ENCODE measurements around the gene AZIN2.

AZIN2 gene

DNA sequence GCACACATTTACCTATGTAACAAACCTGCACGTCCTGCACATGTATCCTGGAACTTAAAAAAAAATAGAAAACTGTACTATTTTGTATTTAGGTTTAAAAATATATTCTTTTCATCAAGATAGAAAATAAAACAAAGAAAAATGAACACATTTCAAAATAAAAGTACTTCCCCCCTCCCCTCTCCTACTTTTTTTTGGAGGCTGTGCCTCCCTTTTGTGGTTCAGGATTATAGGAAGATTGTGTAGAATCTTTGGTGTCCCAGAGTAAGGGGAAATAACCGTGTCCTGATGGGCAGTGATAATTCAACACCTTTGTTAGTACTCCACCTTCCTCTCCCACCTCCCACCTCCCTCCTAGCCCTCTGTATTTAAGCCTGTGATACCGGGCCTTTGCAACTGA lies 60.8 kb downstream of the AZIN2 start:
- no peak overlapping the region for H3K4me3 ChIP-seq (ENCODE audit: low read depth, low read length)
- TF ChIP-seq, protein P1, sequence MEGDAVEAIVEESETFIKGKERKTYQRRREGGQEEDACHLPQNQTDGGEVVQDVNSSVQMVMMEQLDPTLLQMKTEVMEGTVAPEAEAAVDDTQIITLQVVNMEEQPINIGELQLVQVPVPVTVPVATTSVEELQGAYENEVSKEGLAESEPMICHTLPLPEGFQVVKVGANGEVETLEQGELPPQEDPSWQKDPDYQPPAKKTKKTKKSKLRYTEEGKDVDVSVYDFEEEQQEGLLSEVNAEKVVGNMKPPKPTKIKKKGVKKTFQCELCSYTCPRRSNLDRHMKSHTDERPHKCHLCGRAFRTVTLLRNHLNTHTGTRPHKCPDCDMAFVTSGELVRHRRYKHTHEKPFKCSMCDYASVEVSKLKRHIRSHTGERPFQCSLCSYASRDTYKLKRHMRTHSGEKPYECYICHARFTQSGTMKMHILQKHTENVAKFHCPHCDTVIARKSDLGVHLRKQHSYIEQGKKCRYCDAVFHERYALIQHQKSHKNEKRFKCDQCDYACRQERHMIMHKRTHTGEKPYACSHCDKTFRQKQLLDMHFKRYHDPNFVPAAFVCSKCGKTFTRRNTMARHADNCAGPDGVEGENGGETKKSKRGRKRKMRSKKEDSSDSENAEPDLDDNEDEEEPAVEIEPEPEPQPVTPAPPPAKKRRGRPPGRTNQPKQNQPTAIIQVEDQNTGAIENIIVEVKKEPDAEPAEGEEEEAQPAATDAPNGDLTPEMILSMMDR (IDR thresholded peaks at IDR 0.05; ENCODE audit: low read depth, low read length, missing control alignments): no peak
- DNase-seq: no peak
- in situ Hi-C loops (cut with HindIII; ENCODE audit: low pct_ligation_motif_present, low sequenced_read_pairs): no loop called here
- H3K27me3 ChIP-seq (replicated peaks): no peaks in the 10 kb centered on the region
- H3K27ac ChIP-seq: no peak overlapping the region
- peaks cover 24% of the 10 kb centered on the region for H3K36me3 ChIP-seq (replicated peaks)

DNA sequence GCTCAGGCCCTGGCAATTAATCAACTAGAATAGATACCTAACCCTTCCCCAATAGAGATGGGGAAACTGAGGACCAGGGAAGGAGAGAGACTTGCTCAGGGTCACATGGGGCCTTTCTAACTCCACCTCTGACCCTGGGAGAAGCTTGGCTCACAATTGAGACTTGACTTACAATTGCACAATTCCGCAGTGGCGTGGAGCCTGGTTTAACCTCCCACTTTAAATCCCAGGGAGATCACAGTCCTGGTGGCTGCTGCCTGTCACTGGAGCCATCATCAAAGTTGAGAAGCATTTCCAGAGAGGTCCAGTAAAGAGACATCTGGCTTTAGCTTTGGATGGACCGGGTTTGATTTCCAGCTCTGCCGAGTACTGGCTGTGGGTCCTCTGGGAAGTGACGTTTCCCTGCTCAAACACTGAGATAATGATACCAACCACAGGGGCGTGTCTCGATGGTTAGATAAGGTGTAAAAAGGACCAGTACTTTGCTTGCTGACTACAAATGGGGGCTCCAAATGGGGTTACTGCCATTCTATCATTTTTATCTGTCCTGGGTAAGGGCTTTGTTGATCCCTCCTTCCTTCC lies 61.6 kb downstream of the AZIN2 start:
- TF ChIP-seq, protein P1 (IDR thresholded peaks at IDR 0.05; ENCODE audit: low read depth, low read length, missing control alignments): no peak
- in situ Hi-C loops (cut with HindIII; ENCODE audit: low pct_ligation_motif_present, low sequenced_read_pairs): no loop called here
- no peak overlapping the region for H3K27ac ChIP-seq
- H3K4me3 ChIP-seq (ENCODE audit: low read depth, low read length): no peak overlapping the region
- DNase-seq: no peak
- no peaks in the 10 kb centered on the region for H3K27me3 ChIP-seq (replicated peaks)
- peaks cover 32% of the 10 kb centered on the region for H3K36me3 ChIP-seq (replicated peaks)

DNA sequence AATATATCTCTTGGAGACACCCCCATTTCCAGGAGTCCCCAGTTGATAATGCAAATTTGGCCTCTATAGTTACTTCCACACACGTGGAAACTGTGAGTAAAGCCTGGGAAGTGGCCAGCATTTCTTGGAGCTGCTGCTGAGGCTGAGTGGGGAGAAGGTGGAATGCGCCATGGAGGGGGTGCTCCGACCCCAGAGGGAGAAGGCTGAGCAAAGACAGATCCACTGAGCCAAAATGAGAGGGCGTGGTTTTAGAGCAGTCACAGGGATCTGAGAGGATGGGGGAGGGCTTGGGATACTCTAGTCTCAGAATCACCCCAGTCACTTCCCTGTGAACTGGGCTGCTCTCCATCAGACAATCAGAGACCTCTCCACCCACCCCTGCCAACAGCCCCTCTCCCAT lies 62.2 kb downstream of the AZIN2 start:
- no peaks in the 10 kb centered on the region for H3K27me3 ChIP-seq (replicated peaks)
- no peak for DNase-seq
- TF ChIP-seq, protein P1 (IDR thresholded peaks at IDR 0.05; ENCODE audit: low read depth, low read length, missing control alignments): no peak
- peak overlapping the region; percentile 68 for H3K27ac ChIP-seq
- no peak overlapping the region for H3K4me3 ChIP-seq (ENCODE audit: low read depth, low read length)
- peaks cover 37% of the 10 kb centered on the region for H3K36me3 ChIP-seq (replicated peaks)
- in situ Hi-C loops (cut with HindIII; ENCODE audit: low pct_ligation_motif_present, low sequenced_read_pairs): no loop called here

DNA sequence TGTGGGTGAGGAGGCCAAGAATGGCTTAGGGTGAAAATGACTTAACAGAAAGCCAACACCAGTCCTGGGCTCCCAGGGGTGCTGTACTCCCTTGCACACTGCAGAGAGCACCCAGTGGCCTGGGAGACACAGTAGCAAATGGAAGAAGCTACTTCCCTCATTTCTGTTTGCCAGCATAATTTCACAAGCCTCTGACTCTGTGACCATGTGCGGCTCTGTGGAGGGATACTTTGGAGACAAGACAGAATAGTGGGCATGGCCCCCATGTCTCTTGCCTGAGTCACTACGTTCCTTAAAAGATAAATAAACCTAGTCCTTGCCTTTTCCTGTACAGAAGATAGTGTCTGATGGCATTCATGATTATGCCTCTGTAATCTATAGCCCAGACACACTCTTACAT lies 62.7 kb downstream of the AZIN2 start:
- H3K27ac ChIP-seq: peak overlapping the region; percentile 68

DNA sequence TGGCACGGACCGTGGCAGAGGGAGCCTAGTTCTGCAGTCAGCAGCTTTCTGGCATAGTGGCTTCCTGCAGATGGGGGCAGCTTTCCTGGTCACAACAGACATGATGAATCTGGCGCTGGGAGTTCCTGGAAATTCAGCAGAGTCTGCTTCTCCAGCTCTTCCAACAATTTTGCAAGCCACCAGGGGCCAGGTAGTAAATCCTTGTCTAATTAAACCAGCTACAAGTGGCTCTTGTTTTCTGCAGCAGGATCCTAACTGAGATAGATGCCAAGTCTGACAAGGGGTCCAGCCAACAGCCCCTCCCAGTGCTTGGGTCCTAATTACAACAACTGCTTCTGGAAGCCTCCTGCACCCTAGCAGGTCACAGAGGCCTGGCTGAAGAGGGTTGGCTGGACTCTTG lies 65.0 kb downstream of the AZIN2 start:
- Histone ChIP-seq H3K36me3 (replicated peaks) (peaks cover 51% of the 10 kb centered on the region), H3K27me3 (replicated peaks) (no peaks in the 10 kb centered on the region), H3K4me3 (ENCODE audit: low read depth, low read length) (no peak overlapping the region), H3K27ac (no peak overlapping the region)
- TF ChIP-seq, protein P1 (IDR thresholded peaks at IDR 0.05; ENCODE audit: low read depth, low read length, missing control alignments): no peak
- no peak for DNase-seq
- in situ Hi-C loops (cut with HindIII; ENCODE audit: low pct_ligation_motif_present, low sequenced_read_pairs): no loop called here

More for the DNA sequence above, 62.7 kb downstream of the AZIN2 start:
- no peak overlapping the region for H3K4me3 ChIP-seq (ENCODE audit: low read depth, low read length)
- no peaks in the 10 kb centered on the region for H3K27me3 ChIP-seq (replicated peaks)
- in situ Hi-C loops (cut with HindIII; ENCODE audit: low pct_ligation_motif_present, low sequenced_read_pairs): no loop called here
- peaks cover 39% of the 10 kb centered on the region for H3K36me3 ChIP-seq (replicated peaks)
- TF ChIP-seq, protein P1 (IDR thresholded peaks at IDR 0.05; ENCODE audit: low read depth, low read length, missing control alignments): no peak
- DNase-seq: peak; percentile 76
